GM12874 (cell line): Measurements from ENCODE around the gene SIGLEC12.

ENCODE experiments used
- TF ChIP-seq, protein P1 (sequence below): IDR thresholded peaks from 2 replicates; pipeline ENCODE4 v1.5.1; 2011; ENCODE audit warnings: low read depth, mild to moderate bottlenecking, control low read depth, low read length, moderate library complexity; ENCODE audit not compliant: insufficient read depth

SIGLEC12 gene

DNA sequence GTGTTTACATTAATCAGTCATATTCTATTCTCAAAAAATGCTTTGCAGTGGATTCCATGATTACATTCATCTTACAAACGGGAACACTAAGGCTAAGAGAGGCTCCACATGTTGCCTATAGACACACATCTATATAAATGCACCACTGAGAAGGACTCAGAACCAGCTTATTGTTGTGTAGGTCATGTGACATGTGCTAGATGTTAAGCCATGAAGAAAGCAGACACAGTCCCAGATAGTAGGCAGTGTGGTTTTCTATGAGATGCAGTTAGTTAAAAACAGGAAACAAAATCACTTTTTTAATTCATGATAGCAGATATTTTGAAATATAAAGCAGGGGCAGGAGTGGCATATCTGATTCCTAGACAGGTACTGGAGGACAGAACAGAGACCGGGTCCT, 19.1 kb upstream of the SIGLEC12 start:
- TF ChIP-seq, protein P1, sequence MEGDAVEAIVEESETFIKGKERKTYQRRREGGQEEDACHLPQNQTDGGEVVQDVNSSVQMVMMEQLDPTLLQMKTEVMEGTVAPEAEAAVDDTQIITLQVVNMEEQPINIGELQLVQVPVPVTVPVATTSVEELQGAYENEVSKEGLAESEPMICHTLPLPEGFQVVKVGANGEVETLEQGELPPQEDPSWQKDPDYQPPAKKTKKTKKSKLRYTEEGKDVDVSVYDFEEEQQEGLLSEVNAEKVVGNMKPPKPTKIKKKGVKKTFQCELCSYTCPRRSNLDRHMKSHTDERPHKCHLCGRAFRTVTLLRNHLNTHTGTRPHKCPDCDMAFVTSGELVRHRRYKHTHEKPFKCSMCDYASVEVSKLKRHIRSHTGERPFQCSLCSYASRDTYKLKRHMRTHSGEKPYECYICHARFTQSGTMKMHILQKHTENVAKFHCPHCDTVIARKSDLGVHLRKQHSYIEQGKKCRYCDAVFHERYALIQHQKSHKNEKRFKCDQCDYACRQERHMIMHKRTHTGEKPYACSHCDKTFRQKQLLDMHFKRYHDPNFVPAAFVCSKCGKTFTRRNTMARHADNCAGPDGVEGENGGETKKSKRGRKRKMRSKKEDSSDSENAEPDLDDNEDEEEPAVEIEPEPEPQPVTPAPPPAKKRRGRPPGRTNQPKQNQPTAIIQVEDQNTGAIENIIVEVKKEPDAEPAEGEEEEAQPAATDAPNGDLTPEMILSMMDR = no peak

DNA sequence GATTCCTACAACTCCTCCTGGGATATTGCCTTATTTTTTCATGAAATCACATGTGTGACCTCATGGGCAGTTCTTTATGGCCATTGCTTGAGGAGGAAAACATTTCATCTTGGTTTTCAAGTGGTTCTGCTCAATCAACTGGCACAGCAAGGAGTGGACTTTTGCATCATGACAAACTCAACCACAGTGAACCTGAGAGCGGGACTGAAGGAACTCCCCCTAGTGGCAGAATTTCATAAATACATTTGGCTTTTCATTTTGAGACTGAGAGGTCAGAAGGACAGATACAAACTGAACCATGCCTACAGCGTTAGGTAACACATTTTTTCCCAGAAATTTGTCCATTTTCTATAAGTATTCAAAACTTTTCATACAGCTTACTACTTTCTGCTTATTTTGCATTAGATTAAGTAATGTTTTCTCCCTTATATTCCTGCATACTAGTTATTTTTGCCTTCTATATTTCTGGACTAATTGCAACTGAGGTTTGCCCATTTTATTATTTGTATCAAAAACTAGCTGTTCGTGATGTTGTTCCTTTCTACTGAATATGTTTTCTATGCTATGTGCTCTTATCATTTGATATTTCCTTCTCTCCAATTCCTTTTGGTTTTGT, 13.4 kb upstream of the SIGLEC12 start:
- TF ChIP-seq, protein P1 = peak; percentile 70

- TF ChIP-seq, protein P1 = no peak
Observed at GRCh38 chr19:51513968-51514367, 12.4 kb upstream of the SIGLEC12 start.

GRCh38 chr19:51511353-51511752, 9.8 kb upstream of the SIGLEC12 start:
- TF ChIP-seq, protein P1 = peak; percentile 54

DNA sequence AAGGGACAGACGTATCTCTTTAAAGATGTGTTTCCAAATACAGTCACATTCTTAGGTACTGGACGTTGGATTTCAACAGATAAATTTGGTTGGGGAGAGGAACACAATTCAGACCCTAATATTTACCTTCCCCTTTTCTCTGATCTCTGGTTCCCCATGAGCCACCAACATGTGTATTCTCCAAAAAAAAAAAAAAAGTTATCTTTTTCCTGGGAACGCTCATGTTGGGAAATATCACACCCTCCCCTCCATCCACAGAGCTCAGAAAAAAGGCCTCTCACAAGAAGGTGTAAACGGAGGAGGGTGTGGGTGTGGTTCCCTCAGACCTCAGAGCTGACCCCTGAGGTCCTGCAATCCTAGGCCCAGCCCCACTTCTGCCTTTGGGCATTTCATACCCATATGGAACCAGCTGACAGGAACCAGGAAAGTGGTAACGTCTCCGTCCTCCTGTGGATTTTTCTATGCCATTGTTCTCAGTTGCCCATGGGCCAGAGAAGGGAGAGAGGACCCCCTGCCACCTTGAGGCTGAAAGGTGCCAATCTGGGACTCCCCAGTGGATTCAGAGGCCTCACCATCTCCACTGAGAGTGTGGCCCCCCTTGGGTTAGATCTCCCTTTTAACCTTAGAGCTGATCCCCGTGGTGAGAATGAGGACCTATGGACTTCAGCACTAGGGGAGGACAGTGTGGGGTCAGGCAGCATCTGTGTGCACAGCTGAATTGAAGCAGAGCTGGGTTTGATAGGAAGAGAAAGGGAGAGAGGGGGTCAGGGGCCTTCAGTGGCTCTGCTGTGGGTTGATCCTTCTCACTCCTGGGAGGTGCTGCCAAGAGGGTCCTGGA, 8.4 kb upstream of the SIGLEC12 start:
- TF ChIP-seq, protein P1 = no peak

DNA sequence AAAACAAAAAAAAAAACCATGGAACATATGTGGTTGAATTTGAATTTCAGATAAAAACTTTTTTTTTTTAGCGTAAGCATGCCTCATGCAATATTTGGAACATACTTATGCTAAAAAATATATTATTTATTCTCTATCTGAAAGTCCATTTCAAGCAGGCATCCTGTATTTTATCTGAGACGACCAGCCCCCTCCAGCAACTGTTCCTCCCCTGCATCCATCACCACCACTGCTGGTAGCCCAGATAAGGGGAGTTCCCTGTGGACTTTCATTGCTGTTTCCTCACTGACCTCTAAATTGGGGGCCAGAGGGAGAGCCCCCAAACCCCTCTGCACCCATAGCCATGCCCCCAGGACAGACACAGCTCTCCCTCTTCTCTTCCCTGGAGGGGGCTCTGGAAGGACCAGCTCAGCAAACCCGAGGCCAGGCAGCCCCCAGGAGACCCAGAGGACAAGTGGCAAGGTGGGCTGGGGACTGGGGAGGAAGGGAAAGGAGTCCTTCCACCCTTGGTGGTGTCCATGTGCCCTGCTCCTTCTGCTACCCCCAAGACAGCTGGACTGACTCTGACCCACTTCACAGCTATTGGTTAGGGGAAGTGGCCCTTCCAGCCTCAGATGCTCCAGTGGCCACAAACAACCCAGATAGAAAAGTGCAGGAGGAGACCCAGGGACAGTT, 6.6 kb upstream of the SIGLEC12 start:
- TF ChIP-seq, protein P1 = no peak

- TF ChIP-seq, protein P1 = no peak
Observed at GRCh38 chr19:51507640-51508058, 6.0 kb upstream of the SIGLEC12 start.
